ENCODE measurements around the gene SEMA6D.

DNA sequence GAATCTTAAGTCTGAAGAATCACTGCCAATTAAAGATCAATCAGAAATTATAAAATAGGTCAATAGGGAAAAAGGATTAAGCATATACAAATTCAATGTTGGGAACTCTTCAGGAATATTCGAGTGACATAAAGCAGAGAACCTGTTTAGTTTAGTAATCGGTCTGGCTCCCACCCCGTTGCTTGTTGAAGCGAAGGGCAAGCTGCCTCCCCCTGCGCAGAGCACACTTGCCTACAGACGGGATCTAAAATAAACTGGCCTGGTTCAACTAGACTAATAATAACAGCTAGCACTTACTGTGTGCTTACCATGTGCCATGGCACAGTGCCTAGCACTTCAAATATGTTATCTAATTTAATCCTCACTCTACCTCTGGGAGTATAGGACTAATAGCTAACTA is 8.6 kb downstream of the SEMA6D start:
- no peak for TF ChIP-seq SP1 (IDR thresholded peaks at IDR 0.05)
- TF ChIP-seq FOXK2 (IDR thresholded peaks at IDR 0.05): no peak

Data from HEK293T (cell line).